Urothelium cell line (cell line): ENCODE data around the gene ATP2C2.

ENCODE experiments used
- DNase-seq: peaks from one replicate; pipeline ENCODE4 v3.0.0; 2011; ENCODE audit warnings: low spot score, mixed read lengths
- FAIRE-seq: peaks from 2 replicates; lab custom pipeline; 2011; peaks lifted over from hg19 to GRCh38; lab: Jason Lieb, UNC

The ATP2C2 gene

DNA sequence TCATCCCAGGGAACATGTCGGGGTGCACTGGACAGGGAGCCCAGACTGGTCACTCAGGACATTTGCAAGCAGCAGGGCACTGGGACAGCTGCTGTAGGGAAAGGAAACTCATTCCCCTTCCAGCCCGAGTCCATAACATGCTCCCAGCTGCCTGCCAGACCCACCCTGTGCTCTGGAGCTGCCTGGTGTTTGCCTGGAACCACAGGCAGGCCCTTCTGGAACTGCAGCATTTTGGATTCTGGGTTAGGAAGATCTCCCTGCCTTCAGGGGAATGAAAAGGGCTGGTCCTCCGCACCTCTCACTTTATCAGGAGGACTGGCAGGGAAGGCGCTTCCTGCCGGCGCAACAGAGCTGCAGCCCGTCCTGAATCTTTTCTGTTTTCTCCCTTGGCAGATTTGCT lies 94.9 kb downstream of the ATP2C2 start:
- DNase-seq (no peak), FAIRE-seq (no peak)

DNA sequence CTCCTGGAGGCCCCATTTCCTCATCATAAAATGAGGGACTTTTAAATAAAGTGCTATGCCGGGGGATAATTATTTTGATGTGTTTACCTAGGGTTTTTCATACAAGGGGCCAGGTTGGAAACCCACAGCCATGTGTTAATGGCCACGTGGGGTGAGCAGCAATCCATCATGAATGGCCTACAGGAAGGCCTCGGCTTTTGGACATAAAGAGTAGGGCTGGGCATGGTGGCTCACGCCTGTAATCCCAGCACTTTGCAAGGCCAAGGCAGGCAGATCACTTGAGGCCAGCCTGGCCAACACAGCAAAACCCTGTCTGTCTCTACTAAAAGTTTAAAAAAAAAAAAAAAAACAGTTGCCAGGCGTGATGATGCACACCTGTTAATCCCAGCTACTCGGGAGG lies 95.8 kb downstream of the ATP2C2 start:
- no peak for FAIRE-seq
- DNase-seq = no peak

DNA sequence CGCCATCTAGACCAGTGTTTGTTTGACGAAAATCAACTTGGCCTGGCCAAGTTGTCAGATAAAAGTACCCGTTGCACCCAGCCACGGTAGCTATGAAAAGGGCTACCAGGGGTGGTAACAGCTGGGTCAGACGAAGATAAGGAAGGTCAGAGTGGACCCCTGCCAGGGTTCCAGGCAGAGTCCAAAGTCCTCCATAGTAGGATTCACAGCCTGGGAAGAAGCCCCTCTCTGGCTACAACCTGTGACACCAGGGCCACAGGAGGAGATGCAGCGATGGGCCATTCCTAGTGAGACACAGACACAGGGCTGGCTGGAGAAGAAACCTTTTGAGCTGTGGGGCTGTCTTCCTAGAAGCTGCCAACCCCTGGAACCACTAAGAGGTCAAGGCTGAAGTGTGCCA lies 96.8 kb downstream of the ATP2C2 start:
- FAIRE-seq = no peak
- no peak for DNase-seq

DNA sequence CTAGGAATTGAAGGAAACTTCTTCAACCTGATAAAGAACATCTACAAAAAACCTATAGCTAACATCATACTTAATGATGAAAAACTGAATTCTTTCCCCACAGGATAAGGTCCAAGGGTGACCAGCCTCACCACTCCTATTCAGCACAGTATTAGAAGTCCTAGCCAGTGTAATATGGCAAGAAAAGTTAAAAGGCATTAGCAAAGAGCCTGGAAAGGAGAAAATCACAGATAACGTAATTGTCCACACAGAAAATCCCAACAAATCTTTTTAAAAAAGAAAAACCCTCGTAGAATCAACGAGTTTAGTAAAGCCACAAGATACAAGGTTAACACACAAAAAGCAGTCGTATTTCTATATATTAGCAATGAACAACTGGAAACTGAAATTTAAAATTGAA lies 98.4 kb downstream of the ATP2C2 start:
- FAIRE-seq (no peak), DNase-seq (no peak)

DNA sequence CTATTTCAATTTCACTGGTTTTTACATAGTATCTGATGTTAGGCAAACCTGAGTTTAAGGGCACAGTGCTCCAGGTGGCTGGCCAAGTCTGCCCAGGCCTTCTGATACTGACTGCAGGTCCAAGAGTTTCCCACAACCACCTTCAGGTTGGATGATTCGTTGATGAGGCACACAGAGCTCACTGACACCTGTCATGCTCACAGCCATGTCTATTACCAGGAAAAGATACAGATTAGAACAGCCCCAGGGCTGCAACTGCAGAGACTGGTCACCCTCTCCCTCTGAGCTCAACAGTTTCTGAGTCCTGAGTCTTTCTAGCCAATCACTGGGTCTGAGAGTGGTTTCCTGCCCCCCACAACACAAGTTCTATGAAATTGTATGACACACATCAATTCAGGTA lies 98.9 kb downstream of the ATP2C2 start:
- DNase-seq = no peak
- FAIRE-seq = no peak

DNA sequence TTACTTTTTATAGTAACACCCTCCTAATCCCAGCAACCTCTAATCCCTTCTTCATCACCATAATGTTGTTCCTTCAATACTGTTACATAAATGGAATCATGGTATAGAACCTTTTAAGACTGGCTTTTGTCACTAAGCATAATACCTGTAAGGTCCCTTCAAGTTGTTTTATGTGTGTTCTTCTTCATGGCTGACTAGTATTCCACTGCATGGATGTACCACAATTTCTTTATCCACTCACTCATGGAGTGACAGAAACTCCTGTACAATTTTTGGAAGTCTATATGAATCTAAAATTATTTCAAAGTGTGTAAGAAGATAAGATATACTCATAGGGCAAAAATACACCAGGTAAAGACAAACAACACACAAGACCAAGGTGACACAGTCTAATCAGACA lies 99.4 kb downstream of the ATP2C2 start:
- DNase-seq = no peak
- no peak for FAIRE-seq

DNA sequence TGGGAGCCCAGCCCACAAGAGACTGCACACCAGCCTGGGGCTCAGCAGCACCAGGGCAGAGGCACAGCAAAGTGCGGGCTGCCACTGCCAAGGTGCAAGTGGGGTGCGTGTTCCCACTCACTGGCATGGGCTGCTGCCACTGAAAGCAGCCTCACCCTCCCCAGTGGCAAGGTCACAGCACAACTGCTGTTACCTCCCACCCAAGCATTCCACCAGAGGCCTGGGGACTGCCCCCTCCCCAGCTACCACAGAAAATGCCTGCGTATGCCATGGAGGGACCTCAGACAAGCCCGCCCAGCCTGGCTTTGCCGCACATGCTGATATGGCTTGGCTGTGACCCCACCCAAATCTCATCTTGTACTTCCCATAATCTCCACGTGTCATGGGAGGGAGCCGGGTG lies 103.0 kb downstream of the ATP2C2 start:
- FAIRE-seq = no peak
- no peak for DNase-seq

DNA sequence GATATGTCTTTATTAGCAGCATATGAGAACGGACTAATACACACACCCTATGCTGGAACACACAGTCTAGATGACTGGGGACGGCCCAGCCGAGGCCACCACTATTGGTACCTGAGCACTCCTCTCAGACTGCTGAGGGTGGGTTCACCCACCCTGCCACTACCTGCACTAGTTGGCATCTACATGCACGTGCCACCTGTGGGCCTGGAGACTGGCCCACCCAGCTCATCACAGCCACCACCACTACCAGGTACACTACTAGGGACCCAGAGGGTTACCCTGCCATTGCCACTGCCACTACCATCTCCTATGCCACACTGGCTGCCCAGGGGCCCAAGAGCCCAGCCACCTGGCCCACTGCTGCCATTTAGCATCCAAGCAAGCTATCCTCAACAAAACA lies 103.6 kb downstream of the ATP2C2 start:
- DNase-seq = no peak
- FAIRE-seq = no peak

DNA sequence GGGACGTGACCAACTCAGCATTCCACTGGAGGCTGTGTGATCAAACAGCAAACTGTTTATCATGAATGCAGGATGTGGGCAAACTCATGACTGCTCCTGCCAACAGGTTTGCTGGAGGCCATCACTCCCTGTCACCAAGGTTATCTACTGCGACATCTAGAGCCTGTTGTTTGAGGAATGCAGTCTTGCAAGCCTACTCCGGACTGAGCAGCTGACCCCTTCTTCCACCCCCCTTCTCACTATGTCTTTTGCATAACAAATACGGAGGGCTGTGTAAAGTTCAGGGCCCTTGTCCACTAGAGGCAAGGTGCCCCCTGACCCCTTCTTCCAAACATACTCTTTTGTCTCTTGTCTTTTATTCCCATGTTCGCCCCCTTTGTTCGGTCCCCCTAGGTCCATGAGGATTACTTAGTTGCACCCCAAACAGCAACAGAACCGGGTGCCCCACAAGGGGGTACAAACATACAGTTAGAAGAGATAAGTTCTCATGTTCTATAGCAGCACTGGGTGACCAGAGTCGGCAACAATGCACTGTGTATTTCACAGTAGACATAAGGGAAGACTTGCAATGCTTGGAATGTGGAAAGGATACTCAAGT lies 107.4 kb downstream of the ATP2C2 start:
- DNase-seq (no peak), FAIRE-seq (no peak)

DNA sequence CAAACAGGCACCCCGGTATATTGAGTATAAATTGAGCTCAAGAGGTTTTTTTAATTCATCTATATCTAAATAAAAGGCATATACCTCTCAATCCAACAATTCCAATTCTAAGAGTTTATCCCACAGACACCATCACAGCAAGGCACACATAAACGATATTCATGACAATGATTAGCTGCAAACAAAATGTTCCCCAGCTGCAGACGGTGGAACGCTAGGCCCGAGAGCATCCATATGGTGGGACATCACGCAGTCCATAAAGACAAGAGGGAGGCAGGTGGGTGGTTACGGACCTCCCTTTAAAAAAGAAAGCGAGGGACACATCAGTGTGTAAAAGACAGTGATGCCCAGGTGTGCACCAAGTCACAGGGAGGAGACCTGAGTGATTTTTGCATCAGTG lies 108.1 kb downstream of the ATP2C2 start:
- FAIRE-seq (no peak), DNase-seq (no peak)

DNA sequence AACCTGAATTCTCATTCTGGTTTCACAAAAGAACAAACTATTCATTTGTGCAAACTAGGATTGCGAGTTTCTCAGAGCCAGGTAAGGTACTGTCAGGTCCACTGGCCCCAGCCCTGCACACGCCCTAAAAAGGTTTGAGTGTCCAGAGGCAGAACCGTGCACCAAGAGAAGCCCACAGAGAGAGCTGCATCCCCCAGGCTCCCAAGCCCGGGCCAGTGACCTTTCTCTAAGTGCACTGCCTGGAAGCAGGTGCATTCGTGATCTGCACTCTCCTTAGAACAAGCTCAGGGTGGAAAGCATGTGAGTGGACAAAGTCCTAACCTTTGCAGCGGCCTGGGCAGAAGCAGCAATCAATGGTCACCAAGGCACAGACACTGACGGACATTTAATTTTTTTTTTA lies 109.3 kb downstream of the ATP2C2 start:
- no peak for FAIRE-seq
- no peak for DNase-seq

DNA sequence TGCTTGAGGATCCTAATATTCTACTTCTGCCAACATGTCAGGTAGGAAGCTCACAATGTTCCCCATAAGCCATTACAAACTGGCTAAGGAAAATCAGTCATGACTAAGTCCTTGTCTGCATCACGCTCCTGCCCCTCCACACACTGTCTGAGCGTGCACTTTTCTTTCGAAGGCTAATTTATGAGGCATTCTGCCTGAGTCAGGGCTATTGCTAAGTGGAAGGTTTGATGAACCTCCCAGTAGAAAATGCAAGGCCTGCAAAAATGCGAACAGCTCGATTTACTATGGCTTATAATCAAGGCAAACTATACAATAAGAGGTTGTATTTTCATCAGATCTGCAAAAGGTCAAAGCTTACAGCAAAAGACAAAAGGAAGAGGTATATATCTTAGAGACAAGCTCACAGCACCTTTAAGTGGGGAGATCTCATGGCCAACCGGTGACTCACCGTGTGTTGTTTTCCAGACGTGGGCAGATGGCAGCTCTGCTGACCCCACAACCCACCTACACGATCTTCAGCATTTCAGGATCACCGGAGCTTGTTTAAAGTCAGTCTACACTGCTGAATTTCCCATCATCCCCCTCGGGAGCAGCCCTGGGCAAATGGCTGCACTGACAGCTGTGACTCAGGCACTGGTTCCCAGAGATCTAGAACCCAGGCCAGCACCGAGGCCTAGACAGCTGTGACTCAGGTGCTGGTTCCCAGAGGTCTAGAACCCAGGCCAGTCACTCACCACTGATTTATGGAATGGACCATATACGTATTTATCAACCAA lies 110.0 kb downstream of the ATP2C2 start:
- FAIRE-seq = no peak
- DNase-seq = peak; percentile 59

DNA sequence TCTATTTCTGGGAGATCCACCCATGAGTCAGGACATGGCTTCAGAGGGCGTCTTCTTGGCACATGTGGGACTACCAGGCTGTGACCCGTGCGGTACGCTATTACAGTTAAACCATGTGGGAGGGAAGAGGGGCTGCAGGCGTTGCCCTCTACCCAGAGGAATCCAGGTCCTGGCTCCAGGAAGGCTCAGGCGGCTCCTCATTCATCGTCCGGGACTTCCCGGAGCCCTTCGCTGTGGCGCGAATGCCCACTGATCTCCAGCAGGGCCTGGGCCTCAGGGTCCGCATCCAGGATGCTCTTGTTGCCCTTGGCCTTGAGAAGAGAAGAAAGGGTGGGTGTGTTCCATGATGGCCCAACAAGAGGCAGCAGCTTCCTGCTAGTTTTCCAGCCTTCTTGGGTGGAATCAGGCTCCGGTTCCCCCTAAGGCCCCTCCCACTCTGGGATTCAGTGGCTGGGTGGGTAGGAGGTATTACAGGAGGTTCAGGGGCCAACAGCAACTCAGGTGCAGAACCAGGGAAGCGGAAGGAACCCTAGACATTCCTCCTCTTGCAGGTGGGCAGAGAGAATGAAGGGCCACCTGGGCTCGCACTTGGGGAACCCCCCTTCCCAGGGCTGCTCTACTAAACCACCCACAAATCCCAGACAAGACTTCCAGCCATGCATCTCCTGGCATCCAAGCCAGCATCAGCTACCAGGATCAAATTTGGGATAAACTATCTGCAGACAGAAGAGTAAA lies 111.5 kb downstream of the ATP2C2 start:
- no peak for FAIRE-seq
- DNase-seq = no peak

DNA sequence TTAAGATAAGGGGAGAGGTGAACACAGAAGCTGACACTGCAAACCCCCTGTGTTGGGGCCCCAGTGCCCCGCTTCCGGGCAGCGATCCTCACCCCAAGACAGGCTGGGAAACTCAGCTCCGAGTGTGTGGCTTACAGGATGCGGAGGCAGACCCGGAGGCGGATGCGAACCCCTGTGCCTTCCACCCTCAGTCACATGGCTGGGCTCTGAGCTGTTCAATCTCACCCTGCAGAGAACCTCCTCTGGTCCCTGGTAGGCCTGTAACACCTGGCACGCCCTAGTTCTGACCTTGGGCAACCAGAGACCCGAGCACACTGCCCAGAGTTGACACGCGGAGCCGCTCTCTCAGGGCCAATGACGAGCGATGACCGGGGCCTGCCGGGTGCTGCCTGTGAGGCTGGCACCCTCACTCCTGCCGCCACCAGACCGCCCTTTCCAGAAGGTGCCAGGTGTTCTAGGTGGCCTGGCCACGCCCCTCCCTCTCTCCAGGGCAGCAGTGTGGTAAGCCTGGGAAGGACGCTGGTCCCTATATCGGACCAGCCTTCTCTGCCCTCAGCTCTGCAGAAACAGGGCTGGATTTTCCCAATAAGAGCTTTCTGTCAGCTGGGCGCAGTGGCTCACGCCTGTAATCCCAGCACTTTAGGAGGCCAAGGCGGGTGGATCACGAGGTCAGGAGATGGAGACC lies 112.9 kb downstream of the ATP2C2 start:
- no peak for DNase-seq
- no peak for FAIRE-seq

DNA sequence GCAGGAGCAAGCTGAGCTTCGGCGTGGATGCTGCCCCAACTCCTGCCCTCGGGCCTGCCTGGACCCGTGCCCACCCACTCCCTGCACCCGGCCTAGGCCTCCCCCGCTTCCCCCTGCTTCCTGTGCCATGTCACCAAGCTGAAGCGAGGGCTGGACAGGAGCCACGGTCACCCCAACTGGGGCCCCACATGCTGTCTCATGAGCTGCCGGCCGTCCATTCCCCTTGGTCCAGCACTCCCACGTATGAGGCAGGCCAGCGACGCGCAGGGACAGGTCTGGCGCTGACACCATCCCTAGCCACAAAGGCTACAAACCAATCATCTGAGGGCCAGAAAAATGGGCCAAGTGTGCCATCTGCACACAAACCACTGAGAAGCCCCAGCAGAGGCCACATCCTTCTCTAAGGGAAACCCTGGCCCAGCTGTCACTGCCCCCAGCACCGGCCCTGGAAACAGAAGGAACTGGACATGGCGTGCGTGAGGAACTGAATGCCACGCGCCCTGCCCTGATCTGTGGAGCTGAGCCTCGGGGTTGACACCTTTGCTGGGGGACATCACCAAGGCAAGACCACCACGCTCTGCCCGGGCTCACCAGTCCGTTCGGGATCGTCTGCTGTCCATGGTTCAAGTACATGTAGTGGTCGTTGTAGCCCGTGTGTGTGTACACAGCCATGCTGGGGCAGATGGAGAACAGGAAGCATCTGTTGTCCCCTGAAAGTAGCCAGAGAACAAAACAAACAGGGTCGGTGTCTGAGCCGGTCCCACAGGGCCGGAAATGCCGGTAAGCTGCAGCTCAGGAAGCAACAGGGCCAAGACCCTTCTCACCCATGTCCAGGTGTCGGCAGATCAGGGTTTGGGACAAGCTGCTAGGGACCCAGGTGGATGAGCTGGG lies 113.9 kb downstream of the ATP2C2 start:
- DNase-seq (no peak), FAIRE-seq (no peak)

DNA sequence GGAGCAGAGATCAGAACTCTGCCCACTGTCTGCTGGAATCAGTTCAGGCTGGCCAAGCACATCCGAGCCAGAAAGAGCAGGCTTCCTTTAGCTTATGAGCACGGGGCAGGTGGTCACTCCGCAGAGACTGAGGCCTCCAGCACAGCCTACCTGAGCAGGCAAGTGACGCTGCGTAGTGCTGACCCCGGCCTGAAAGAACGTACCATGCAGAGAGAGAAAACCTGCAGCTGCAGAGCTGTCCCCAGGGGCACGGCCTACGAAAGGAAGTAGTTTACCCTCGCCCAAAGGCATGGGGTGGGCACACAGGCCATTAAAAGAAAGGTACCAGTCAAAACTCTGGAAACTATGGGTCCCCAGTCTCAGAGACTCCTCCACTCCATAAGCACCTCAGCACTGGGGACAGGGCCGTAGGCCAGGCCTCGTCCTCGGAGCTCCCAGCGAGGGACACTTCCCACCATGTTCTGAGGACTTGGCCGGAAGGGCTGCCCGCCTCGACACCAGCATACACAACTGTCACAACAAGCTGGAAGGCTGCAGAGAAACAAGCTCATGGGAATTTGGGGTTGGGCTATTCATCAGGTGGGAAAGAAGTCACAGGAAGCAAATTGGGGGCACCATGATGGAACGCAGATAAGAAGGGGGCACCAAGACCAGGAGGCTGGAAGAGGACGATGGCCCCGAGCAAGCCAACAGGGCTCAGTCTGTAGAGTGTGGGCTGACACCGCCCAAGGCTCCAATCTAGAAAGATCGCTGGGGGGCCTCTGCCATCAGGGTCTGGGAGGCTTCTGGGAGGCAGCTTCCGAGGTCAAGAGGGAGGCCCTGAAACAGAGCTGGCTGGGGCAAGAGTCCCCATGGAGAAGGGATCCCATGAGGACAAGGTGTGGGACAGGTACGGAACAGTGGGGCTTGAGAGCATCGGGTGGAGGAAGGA lies 114.9 kb downstream of the ATP2C2 start:
- DNase-seq = no peak
- FAIRE-seq = no peak

DNA sequence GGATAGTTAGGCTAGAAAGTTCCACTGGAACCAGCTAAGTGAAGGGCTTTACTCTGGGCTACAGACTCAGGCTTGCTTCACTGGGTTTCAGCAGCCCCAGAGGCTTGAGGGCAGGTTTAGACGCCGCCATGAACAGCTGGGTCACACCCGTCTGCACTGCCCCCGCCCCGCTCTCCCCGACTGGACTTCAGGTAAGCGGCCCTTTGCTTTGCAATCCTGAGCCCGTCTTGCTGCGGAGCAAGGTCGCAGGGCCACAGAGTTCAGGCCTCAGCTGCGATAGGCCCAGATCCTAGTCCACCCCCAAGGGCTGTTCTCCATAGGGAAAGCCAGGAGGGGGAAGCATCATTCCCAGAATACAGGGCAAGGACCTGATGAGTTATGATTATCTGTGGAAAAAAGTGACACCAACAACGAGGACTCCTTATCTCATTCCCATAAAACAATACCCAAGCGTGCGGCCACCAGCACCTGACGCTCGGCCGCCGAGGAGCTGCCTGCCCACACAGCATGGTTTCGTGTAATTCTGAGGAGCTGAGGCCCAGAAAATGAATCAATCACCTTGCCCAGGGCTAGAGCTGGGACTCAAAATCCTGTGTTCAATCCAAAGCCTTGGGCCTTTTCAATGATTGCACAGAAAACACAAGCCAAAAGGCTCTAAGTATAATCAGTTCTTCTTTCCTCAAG lies 115.7 kb downstream of the ATP2C2 start:
- no peak for DNase-seq
- FAIRE-seq = no peak

DNA sequence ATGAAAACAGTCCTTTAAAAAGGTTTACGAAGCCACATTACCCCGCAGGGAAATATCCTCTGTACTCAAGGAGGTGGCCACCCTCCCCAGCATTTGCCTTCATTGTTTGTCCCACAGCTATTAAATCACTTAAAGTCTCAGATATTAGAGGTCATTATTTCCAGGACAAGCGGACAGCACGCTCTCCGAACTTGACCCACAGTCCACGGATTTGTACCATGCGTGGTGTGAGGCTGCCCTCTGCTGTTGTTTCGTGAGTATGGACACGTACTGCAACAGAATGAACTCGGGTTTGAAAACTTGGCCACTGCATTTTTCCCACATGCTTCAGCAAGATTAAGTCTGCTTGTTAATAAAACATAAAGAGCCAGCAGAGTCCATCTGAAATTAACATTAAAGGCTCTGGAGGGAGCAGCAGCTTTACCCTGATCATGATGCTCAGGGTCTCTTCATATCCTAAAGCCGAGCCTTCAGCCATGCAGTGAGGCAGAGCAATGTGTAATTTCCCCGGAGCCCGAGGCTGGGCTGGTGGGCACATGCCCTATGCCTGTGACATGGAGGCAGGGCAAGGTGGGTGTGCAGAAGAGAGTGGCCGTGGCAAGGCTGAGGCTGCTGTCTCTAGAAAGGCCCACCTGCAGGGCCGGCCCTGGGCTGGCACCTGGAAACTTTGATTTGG lies 116.4 kb downstream of the ATP2C2 start:
- peak; percentile 84 for FAIRE-seq
- peak; percentile 52 for DNase-seq
